Activated naive CD4-positive, alpha-beta T cell treated with anti-CD3 and anti-CD28 coated beads, Interleukin-2, amount 10 ng/mL, durations not matched to agents 7 days and 5 days (primary cell): ENCODE data around the gene PRR5L.
A peak's percentile ranks its signal among the peaks of the same experiment; 100 is the strongest.

ENCODE experiments used
- CTCF ChIA-PET: fragments of 350-600 bp; sonication (Branson Sonifier 250); formaldehyde crosslinking; loops from one replicate; lab custom pipeline; 2021; ENCODE audit warnings: antibody characterized with exemption; lab: Charles Lee
- DNase-seq: peaks from one replicate; pipeline ENCODE4 v3.0.0-alpha.2; 2020
- H3K27ac Mint-ChIP-seq: one replicate; pipeline ENCODE4 v1.8.0; 2021; ENCODE audit warnings: mild to moderate bottlenecking, moderate library complexity, mixed read lengths
- H3K27me3 Mint-ChIP-seq: one replicate; pipeline ENCODE4 v1.8.0; 2021; ENCODE audit warnings: mild to moderate bottlenecking, mixed read lengths
- H3K36me3 Mint-ChIP-seq: one replicate; pipeline ENCODE4 v1.8.0; 2021; ENCODE audit warnings: mixed read lengths
- H3K4me1 Mint-ChIP-seq: one replicate; pipeline ENCODE4 v1.8.0; 2021; ENCODE audit warnings: mixed read lengths
- H3K4me3 Mint-ChIP-seq: one replicate; pipeline ENCODE4 v1.8.0; 2021; ENCODE audit warnings: mild to moderate bottlenecking, moderate library complexity, mixed read lengths
- H3K9me3 Mint-ChIP-seq: one replicate; pipeline ENCODE4 v1.8.0; 2021; ENCODE audit warnings: mixed read lengths

PRR5L gene

GRCh38 chr11:36485298-36486002 is 189.4 kb downstream of the PRR5L start:
- CTCF ChIA-PET: no interaction called here
- Mint-ChIP-seq H3K4me1 (peaks cover 28% of the 10 kb centered on the region), H3K27me3 (no peaks in the 10 kb centered on the region), H3K9me3 (peaks cover 3% of the 10 kb centered on the region), H3K4me3 (no peak overlapping the region), H3K36me3 (peaks cover 38% of the 10 kb centered on the region), H3K27ac (no peak overlapping the region)
- DNase-seq: no peak

- CTCF ChIA-PET: interaction anchor here (0.6 to 2.6 kb wide), 5 partner anchors 9 to 263 kb away, joined by 3 to 18 read pairs (median 7); no protein-coding TSS in a partner anchor
- Mint-ChIP-seq H3K4me3 (no peak overlapping the region), H3K27ac (no peak overlapping the region), H3K27me3 (no peaks in the 10 kb centered on the region), H3K4me1 (peaks cover 28% of the 10 kb centered on the region), H3K36me3 (peaks cover 50% of the 10 kb centered on the region), H3K9me3 (peaks cover 3% of the 10 kb centered on the region)
- no peak for DNase-seq
These were observed 191.5 kb downstream of the PRR5L start for GRCh38 chr11:36487619-36488018.

- no peaks in the 10 kb centered on the region for H3K27me3 Mint-ChIP-seq
- no peak for DNase-seq
- peaks cover 2% of the 10 kb centered on the region for H3K9me3 Mint-ChIP-seq
- H3K4me1 Mint-ChIP-seq: peaks cover 26% of the 10 kb centered on the region
- H3K27ac Mint-ChIP-seq: no peak overlapping the region
- CTCF ChIA-PET: interaction anchor here (0.8 to 2.8 kb wide), 6 partner anchors 8 to 198 kb away, joined by 3 to 18 read pairs (median 10); no protein-coding TSS in a partner anchor
- no peak overlapping the region for H3K4me3 Mint-ChIP-seq
- peaks cover 54% of the 10 kb centered on the region for H3K36me3 Mint-ChIP-seq
These were observed 192.0 kb downstream of the PRR5L start for GRCh38 chr11:36488096-36488495.

GRCh38 chr11:36490026-36490806 is 194.1 kb downstream of the PRR5L start:
- no peak overlapping the region for H3K4me3 Mint-ChIP-seq
- no peak for DNase-seq
- H3K27me3 Mint-ChIP-seq: no peaks in the 10 kb centered on the region
- H3K36me3 Mint-ChIP-seq: peaks cover 51% of the 10 kb centered on the region
- H3K9me3 Mint-ChIP-seq: no peaks in the 10 kb centered on the region
- CTCF ChIA-PET: interaction anchor here (0.7 to 4.8 kb wide), 5 partner anchors 10 to 196 kb away, joined by 3 to 152 read pairs (median 13); partner anchors contain the start of gene PRR5L
- no peak overlapping the region for H3K27ac Mint-ChIP-seq
- H3K4me1 Mint-ChIP-seq: peaks cover 20% of the 10 kb centered on the region

GRCh38 chr11:36492724-36493304 is 196.7 kb downstream of the PRR5L start:
- Mint-ChIP-seq H3K9me3 (no peaks in the 10 kb centered on the region), H3K4me1 (peaks cover 14% of the 10 kb centered on the region), H3K27ac (no peak overlapping the region), H3K27me3 (no peaks in the 10 kb centered on the region), H3K4me3 (no peak overlapping the region), H3K36me3 (peaks cover 43% of the 10 kb centered on the region)
- CTCF ChIA-PET: interaction anchor here (0.7 to 4.8 kb wide), 45 partner anchors 9 to 873 kb away, joined by 3 to 152 read pairs (median 4); partner anchors contain the start of genes PRR5L and TRAF6
- DNase-seq: peak; percentile 48

- Mint-ChIP-seq H3K36me3 (peaks cover 44% of the 10 kb centered on the region), H3K4me1 (peaks cover 9% of the 10 kb centered on the region), H3K27ac (no peak overlapping the region), H3K9me3 (no peaks in the 10 kb centered on the region), H3K27me3 (no peaks in the 10 kb centered on the region), H3K4me3 (no peak overlapping the region)
- DNase-seq: no peak
- CTCF ChIA-PET: interaction anchor here (0.7 to 4.8 kb wide), 45 partner anchors 9 to 874 kb away, joined by 3 to 152 read pairs (median 4); partner anchors contain the start of genes PRR5L and TRAF6
These were observed 197.2 kb downstream of the PRR5L start for GRCh38 chr11:36493332-36493731.

- CTCF ChIA-PET: interaction anchor here (0.6 to 2.1 kb wide), 3 partner anchors 20 to 744 kb away, joined by 3 to 8 read pairs (median 5); no protein-coding TSS in a partner anchor
- no peaks in the 10 kb centered on the region for H3K9me3 Mint-ChIP-seq
- H3K36me3 Mint-ChIP-seq: peaks cover 33% of the 10 kb centered on the region
- H3K27ac Mint-ChIP-seq: no peak overlapping the region
- no peak overlapping the region for H3K4me3 Mint-ChIP-seq
- DNase-seq: no peak
- H3K27me3 Mint-ChIP-seq: no peaks in the 10 kb centered on the region
- peaks cover 14% of the 10 kb centered on the region for H3K4me1 Mint-ChIP-seq
These were observed 202.6 kb downstream of the PRR5L start for GRCh38 chr11:36498721-36499120.

GRCh38 chr11:36499315-36499714 is 203.2 kb downstream of the PRR5L start:
- DNase-seq: no peak
- Mint-ChIP-seq H3K27me3 (no peaks in the 10 kb centered on the region), H3K4me3 (no peak overlapping the region), H3K27ac (no peak overlapping the region), H3K9me3 (no peaks in the 10 kb centered on the region), H3K36me3 (peaks cover 34% of the 10 kb centered on the region), H3K4me1 (peaks cover 14% of the 10 kb centered on the region)
- CTCF ChIA-PET: interaction anchor here (0.6 to 2.1 kb wide), 4 partner anchors 21 to 745 kb away, joined by 3 to 8 read pairs (median 4); no protein-coding TSS in a partner anchor

GRCh38 chr11:36500315-36500721 is 204.2 kb downstream of the PRR5L start:
- Mint-ChIP-seq H3K4me3 (no peak overlapping the region), H3K9me3 (no peaks in the 10 kb centered on the region), H3K36me3 (peaks cover 34% of the 10 kb centered on the region), H3K4me1 (peaks cover 16% of the 10 kb centered on the region), H3K27me3 (no peaks in the 10 kb centered on the region), H3K27ac (no peak overlapping the region)
- DNase-seq: no peak
- CTCF ChIA-PET: interaction anchor here (1.0 to 3.0 kb wide), 7 partner anchors 7 to 208 kb away, joined by 4 to 28 read pairs (median 5); partner anchors contain the start of gene TRAF6

- Mint-ChIP-seq H3K27ac (no peak overlapping the region), H3K4me1 (peaks cover 22% of the 10 kb centered on the region), H3K4me3 (no peak overlapping the region), H3K27me3 (no peaks in the 10 kb centered on the region), H3K36me3 (peaks cover 39% of the 10 kb centered on the region), H3K9me3 (no peaks in the 10 kb centered on the region)
- no peak for DNase-seq
- CTCF ChIA-PET: interaction anchor here (1.0 to 3.0 kb wide), 6 partner anchors 8 to 245 kb away, joined by 3 to 28 read pairs (median 5); partner anchors contain the start of gene TRAF6
These were observed 205.1 kb downstream of the PRR5L start for GRCh38 chr11:36501236-36501635.

GRCh38 chr11:36507824-36508489 is 211.9 kb downstream of the PRR5L start:
- H3K9me3 Mint-ChIP-seq: no peaks in the 10 kb centered on the region
- DNase-seq: no peak
- H3K4me1 Mint-ChIP-seq: peaks cover 30% of the 10 kb centered on the region
- CTCF ChIA-PET: interaction anchor here (0.6 to 3.2 kb wide), 8 partner anchors 15 to 218 kb away, joined by 3 to 17 read pairs (median 4); no protein-coding TSS in a partner anchor
- H3K27me3 Mint-ChIP-seq: no peaks in the 10 kb centered on the region
- peak overlapping the region; percentile 99 for H3K4me3 Mint-ChIP-seq
- H3K27ac Mint-ChIP-seq: no peak overlapping the region
- peaks cover 18% of the 10 kb centered on the region for H3K36me3 Mint-ChIP-seq

GRCh38 chr11:36508743-36509142 is 212.7 kb downstream of the PRR5L start:
- no peak for DNase-seq
- Mint-ChIP-seq H3K4me3 (peak overlapping the region; percentile 99), H3K27me3 (peaks cover under 1% of the 10 kb centered on the region), H3K9me3 (no peaks in the 10 kb centered on the region), H3K36me3 (peaks cover 18% of the 10 kb centered on the region), H3K27ac (peak overlapping the region; percentile 92), H3K4me1 (peaks cover 30% of the 10 kb centered on the region)
- CTCF ChIA-PET: interaction anchor here (0.6 to 3.2 kb wide), 9 partner anchors 16 to 219 kb away, joined by 3 to 17 read pairs (median 4); no protein-coding TSS in a partner anchor

GRCh38 chr11:36509201-36509639 is 213.1 kb downstream of the PRR5L start:
- Mint-ChIP-seq H3K27me3 (peaks cover 4% of the 10 kb centered on the region), H3K9me3 (no peaks in the 10 kb centered on the region), H3K27ac (peak overlapping the region; percentile 92), H3K4me3 (peak overlapping the region; percentile 99), H3K4me1 (peaks cover 30% of the 10 kb centered on the region), H3K36me3 (peaks cover 17% of the 10 kb centered on the region)
- peak; percentile 24 for DNase-seq
- CTCF ChIA-PET: interaction anchor here (0.6 to 3.2 kb wide), 10 partner anchors 13 to 219 kb away, joined by 3 to 17 read pairs (median 4); no protein-coding TSS in a partner anchor
